ENCODE results near the gene ASCC2. TPM values are rescaled to one million over a fixed set of nuclear protein-coding genes. Genes with fewer than 3 reads are reported as not detected.
"Not testable (repeated sequence)": the region's sequence is repeated elsewhere in the genome, so short reads cannot be mapped to it uniquely, and the experiment has no call there.

ASCC2 gene
- polyA plus RNA-seq, 12 donors: 25.9 to 61.9 (median 32.4) TPM; not detected in 1

DNA sequence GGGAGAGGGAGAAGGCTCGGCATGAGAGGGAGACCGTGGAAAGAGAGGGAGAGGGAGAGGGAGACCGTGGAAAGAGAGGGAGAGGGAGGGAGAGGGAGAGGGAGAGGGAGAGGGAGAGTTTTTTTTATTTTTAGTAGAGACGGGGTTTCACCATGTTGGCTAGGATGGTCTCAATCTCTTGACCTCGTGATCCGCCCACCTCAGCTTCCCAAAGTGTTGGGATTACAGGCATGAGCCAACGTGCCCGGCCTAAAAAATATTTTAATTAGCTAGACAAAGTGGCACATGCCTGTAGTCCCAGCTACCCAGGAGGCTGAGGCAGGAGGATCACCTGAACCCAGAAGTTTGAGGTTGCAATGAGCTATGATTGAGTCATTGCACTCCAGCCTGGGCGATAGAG, 21.0 kb upstream of the ASCC2 start:
- DNase-seq: not testable (repeated sequence)

DNA sequence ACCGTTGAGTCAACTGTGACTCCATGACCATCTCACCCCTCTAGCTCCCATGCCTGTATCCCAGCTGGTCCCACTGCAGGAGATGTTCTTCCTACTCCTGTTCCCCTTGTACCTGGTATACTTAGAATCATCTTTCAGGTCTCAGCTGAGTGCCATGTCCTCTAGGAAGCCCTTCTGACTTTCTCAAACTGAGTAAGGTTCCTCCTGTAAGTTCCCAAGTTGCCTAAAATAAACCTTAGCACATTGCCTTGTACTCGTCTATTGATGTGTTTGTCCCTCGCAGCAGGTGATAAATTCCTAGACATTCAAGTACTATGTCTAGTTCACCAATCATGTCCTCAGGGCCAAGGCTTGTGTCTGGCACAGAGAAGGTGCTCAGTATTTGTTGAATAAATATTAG, 18.4 kb upstream of the ASCC2 start:
- DNase-seq: no peak

DNA sequence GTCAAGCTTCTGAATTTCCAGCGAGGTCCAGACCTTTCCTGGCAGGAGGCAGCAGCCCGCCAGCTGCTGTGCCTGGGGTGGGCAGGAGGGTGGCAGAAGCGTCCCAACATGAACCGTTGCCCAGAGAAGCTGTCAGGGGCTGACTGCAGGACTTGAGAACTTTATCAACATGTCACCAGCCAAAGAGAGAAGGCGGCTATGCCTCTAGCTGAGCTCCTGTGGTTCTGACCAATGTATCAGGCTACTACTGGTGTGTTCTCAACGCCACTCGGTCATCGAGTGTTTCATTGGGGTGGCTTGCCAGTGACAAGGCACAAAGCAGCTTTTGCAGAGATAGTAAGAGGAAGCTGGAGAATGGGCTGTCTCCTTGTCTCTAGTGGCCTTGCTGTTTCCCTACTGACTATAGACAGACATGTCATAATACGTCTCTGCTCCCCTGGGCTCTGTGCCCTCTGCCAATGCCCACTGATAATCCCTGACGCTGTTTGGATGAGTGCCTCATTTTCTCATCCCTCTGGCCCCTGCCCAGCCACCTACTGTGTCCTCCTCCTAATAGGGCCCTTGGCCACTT, 17.6 kb upstream of the ASCC2 start:
- no peak for DNase-seq

DNA sequence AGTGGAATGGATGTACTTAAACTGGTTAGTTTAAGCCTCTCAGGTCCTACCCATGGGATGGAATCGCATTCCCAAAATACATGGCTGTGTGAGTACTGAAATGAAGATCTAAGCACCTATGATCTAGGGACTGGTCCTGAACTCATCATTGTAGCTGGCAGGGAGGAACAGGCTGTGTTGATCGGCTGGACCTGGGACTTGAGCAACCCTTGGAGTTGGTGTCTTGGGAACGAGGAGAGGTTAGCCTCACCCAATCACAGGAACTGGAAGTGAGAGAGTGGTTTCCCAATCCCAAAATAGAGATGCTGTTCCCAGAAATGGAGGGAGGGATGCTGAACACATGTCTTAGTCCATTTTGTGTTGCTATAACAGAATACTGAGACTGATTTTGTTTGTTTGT, 16.4 kb upstream of the ASCC2 start:
- no peak for DNase-seq

DNA sequence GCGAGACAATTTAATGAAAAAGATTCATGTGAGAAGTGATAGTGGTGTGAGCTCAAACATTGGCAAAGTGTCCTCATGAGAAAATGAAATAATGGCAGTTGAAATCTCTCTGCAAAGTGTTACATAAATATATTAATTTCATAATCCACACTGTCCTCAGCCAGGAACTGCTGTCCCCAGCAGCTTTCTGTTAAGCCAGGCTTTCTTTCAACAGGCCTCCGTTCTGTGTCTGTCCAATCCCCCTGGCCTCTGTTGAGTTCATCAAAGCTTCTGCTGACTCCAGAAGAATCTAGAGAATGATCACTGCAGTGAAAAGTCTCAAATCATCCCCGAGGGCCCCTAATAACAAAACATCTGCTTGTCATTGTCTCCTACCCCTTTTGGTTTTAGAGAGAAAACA, 10.0 kb upstream of the ASCC2 start:
- no peak for DNase-seq

DNA sequence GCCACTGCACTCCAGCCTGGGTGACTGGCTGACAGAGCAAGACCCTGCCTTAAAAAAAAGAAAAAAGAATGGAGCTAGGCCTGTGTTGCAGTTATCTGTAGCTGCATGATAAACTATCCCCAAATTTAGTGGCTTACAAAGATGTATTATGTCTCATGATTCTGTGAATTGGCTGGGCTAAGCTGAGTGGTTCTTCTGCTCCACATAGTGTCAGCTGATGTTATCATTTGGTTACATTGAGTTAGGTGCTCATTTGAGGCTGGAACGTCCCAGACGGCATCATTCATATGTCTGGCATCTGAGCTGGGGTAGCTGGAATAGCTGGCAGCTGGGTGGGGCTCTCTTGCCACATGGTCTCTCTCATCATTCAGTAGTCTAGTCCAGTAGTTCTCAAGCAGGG, 8.2 kb upstream of the ASCC2 start:
- DNase-seq: no peak

DNA sequence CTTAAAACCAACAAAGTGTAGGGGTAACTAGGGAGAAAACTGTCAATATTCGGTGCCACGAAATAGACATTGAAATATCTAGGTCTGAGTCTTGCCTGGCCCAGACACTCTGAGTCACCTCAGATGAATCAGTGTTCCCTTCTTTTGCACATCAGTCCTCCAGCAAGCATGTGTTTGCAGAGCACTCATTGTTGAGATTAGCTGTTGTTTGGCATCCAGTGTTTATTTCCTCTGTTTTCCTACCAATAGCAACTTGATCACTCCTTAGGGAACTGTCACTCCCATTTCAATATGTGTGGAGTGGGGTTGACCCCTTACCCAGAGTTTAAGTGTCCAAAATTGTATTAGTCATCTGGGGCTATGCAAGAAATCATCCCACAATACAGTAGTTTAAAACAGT, 4.7 kb upstream of the ASCC2 start:
- DNase-seq: peak; percentile 49

DNA sequence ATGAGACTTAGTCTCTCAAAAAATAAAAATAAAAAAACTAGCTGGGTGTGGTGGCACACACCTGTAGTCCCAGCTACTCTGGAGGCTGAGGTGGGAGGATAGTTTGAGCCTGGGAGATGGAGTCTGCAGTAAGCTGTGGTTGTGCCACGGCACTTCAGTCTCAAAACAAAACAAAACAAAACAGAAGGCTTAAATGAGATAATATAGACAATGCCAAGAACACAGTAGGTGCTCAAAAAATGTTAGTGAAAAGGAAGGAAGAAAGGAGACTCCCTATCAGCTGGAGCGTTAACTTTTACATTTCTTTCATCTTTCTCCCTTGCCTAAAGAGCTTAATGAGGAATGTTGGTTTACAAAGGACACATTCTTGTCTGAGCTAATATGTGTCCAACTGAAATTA, 4.1 kb upstream of the ASCC2 start:
- DNase-seq: no peak

DNA sequence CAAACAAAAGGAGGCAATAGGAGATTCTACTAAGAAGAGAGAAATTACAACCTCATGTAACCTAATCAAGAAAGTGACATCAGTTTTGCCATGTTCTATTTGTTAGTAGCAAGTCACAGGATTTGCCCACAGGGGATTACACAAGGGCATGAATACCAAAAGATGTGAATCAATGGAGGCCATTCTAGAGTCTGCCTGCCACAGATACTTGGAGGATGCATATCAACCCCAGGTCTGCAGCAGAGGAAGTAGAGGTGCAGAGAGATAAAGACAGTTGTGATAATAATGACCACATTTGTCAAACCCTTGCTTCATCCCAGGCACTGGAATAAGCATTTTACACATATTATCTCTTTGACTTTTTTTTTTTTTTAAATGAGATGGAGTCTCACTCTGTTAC, 2.4 kb upstream of the ASCC2 start:
- DNase-seq: no peak

DNA sequence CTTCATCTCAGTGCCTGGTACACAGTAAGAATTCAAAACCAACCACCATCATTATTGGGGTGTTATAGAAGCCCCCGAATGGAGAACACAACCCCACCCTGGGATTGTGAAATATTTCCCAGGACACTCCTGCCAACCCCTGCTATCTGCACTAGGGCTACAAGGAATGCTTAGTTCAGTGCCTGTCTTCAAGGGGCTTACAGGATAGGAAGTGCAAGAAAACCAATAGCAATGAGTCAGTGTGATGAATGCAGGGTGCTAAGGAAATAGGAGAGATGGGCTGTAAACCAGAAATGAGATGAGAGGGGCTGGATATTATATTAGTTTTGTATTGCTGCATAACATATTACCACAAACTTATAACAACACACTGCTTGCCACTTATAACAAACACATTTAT, 965 bp upstream of the ASCC2 start:
- no peak for DNase-seq

DNA sequence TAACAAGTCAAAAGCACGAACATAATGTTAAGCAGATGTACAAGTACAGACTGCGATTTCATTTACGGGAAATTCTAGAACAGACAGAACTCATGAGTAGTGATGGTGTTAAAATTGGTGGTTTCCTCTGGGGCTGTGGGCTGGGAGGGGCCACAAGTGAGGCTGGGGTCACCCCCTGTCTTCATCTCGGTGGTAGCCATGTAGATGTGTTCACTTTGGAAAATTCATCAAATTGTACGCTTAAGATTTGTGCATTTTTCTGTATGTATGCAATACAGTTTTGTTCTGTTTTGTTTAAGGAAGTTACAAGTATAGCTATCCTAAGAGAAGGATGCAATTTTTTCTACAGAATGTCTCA, 504 bp upstream of the ASCC2 start:
- no peak for DNase-seq

DNA sequence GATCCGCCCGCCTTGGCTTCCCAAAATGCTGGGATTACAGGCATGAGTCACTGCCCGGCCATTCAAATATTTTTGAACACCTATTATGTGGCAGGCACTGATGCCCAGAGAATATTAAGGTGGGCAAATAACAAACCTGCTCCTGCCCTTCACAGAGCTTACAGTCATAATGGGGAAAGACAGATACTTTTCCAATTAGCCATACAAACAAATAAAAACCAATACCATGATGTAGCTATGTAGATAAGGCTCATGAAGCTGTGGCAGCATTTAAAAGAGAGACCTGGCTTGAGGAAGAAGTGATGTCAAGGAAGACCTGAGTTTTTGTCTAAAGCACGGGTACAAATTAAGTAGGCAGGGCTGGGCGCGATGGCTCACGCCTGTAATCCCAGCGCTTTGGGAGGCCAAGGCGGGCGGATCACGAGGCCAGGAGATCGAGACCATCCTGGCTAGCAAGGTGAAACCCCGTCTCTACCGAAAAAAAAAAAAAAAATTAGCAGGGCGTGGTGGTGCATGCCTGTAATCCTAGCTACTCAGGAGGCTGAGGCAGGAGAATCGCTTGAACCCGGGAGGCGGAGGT, 1.2 kb downstream of the ASCC2 start:
- DNase-seq: not testable (repeated sequence)

DNA sequence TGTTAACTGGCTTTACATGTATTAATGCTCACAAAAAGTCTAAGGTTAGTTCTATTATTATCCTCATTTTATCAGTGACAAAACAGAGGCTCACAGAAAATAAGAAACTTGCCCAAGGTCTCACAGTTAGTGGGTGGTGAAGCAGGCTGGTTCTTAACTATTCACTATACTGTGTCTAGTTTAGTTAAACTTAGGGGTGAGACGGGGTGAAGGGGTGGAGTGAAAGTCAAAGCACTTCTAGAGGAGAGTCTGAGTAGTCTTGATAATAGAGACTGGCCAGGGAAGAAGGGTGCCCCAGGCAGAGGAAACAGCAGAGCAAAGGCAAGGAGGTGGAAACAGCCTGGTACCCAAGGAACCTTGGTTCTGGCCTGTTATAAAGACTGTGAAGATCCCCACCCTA, 4.0 kb downstream of the ASCC2 start:
- DNase-seq: no peak

DNA sequence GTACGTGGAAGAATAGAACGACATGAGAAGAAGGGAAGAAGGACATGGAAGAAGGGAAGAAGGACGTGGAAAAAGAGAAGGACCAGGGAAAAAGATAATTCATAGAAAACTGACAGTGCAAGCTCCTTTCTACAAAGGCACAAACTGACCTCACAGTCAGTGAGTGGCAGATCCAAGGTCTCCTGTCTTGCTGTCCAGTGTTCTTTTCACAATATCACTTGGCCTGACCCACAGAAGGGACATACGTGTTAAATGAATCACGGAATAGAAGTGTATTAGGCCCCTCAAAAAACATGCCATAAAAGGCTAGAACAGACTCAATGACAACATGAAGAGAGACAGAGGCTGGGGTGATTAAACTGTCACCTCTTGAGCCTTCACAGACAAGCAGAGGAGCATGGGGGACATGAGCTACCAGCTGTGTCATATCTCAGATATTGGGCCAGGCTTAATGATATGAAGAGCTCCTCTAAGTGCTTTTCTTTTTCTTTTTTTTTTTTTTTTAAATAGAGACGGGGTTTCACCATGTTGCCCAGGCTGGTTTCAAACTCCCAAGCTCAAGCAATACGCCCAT, 4.6 kb downstream of the ASCC2 start:
- DNase-seq: no peak

DNA sequence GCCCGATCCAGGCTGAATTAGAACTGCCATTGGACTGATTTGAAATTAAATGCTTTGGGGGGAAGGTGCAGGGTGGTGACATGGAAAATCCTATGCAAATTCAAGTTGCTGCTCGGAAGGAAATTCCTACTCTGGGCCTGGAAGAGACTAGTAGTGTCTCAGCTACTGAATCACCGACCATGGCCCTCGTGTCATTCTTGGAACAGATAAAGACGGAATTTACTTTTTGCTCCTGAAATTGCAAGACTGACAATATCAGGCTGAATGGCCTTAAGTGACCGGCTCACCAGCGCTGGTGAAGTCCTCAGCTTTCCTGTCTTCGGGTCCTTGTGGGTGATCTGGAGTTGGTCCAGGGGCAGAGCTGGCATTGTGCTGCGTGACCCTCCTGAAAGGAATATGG, 6.1 kb downstream of the ASCC2 start:
- DNase-seq: no peak

DNA sequence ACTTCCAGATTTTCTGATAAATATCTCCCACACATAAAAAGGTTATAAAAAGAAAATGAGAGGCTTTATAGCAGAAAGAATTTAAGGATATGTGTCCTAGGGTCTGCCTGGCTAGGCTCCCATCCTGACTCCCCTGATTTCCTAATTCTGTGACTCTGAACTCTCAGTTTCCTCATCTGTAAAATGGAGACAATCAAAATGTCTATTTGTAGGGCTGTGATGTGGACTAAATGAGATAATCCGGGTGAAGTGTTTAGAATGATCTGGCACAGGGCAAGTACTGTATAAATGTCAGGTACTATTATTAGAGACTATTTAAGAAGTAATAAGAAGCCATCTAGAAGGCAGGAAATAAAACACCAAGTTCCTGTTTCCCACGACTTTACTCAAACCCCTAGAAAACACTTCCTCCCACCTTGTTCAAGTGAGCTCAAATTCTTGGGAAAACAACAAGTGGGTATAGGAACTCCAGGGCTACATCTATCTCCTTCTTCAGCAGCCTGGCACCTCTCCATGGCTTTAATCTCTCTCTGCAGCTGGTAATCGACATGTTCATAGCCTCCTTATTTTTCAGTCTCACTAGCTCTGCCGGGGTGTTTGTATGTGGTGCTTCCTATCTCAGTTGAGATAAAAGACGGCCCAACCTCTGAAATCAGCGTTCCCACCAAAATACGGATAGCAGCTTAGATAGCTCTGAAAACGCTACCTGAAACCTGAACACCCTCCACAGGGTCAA, 6.7 kb downstream of the ASCC2 start:
- no peak for DNase-seq

DNA sequence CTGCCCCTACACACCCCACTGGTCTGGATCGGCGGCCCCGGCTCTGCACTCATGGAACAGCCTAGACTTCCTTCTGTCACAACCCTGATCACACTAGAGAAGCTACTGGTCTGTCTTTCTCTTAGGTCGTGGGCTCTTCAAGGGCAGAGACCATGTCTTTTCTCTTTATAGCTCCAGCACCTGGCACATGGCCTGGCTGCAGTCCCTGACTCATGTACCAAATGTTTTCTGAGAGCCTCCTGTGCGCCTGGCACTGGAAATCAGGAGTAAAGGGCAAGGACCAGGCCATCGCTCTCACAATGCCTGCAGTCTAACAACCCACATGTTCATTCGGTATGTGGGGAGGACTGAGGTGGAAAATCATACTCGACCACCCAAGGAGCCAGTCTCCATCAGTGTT, 7.5 kb downstream of the ASCC2 start:
- no peak for DNase-seq

DNA sequence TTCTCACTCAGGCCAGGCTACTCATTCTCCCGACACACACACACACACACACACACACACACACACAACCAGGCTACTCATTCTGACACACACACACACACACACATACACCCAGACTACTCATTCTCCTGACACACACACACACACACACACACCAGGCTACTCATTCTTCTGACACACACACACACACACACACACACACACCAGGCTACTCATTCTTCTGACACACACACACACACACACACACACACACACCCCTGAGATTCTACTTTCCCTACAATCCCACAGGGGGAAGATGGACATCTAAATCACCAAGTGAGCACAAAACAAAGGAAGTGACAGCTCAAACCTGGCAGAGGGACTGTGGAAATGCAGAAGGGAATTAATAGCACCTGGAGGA, 10.3 kb downstream of the ASCC2 start:
- not testable (repeated sequence) for DNase-seq

DNA sequence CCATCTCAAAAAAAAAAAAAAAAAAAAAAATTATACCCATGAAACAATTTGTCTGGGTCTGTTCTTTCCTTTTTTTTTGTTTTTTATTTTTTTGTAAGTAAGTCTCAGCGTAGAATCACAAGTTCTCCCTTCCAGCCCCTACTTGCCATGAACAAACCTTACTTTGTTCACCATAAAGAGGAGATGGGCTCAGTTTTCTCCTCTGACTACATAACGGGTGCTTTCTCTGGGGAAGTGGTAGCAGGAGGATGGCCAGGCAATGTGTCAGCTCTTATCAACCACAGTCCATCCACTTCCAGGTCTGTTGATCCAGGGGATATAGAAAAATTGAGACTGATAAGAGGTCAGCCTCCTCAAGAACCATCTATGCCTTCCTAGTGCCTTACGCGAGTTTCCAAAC, 11.0 kb downstream of the ASCC2 start:
- DNase-seq: no peak

DNA sequence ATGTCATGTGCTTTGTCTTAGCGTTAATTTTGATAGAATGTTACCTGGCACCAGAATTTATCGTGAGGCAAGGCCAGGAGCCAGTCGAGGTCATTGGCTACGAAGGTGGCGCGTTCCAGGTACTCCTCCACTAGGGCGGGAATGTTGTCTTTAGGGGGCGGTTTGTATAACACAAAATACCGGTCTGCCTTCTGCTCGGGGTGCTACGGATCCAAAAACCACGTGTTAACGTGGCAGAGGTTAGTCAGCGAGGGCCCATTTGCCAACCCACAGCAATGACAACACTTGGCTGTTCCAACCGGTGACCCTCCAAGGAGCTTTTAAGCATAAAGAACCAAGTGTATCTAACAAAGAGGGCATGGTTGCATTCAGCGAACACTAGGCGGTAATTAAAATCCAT, 12.5 kb downstream of the ASCC2 start:
- DNase-seq: no peak

DNA sequence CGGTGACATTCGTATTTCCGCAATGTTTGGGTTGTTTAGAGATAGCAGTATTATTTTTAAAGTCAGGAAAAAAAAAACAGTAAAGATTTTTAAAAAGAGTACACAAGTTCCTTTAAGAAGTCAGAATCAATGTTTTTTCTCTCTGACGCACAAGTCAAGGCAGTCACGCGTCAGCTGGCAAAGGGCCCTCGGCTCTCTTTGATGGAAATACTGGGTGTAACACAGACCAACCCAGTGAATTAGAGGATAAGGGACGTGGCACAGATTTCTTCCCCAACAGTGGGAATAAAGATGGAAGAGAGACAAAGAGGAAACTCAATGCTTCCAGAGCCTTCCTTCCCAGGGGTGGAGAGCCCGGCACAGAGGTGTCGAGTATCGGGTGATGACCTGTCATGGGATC, 13.4 kb downstream of the ASCC2 start:
- DNase-seq: no peak

DNA sequence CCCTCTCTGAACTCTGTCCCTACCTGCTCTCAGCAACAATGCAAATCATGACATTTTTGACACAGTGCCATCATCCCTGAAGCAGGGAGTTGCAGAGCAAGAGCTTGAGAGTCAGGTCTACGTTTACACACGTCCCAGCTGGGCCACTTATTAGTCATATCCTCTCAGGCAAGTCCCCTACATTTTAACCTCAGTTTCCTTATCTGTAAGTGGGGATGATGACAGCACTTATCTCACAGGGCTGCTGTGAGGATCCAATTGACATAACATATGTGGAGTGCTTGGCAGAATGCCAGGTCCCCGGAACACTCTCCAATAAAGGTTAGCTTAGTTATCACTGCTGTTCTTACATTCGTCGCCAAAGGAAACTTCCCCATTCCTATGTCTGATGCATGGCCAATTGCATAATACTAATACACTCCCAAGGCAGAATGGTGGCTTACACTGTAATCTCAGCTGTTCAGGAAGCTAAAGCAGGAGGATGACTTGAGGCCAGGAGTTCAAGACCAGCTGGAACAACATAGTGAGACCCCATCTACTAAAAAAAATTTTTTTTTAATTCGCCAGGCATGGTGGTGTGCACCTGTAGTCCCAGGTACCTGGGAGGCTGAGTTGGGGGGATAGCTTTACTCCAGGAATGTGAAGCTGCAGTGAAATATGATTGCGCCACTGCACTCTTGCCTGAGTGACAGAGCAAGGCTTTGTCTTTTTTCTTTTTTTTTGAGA, 16.6 kb downstream of the ASCC2 start:
- DNase-seq: peak; percentile 45

DNA sequence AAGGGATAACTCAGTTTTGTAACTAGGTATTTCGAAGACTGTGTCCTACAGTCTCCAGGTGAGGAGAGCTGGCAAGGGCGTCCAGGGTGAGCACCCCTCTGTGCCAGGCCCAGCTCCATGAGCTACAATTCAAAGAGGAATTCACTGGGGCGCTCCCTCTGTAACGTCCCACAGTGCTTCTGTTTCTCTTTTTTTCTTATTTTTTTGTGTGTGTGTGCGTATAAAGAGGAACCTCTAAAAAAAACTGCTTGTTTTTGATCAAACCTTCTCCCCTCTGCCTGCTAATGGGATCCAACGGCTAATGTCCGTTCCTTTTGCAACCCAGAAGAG, 17.1 kb downstream of the ASCC2 start:
- no peak for DNase-seq

All from muscle of arm (tissue), 12 donors.